Loucy (cell line): Measurements from ENCODE around the gene CDH2.

ENCODE experiments used
- H2AFZ ChIP-seq: fragments of 200-600 bp; sonication (generic); 2 replicates; pipeline ENCODE4 v1.6.0; 2016; ENCODE audit warnings: antibody characterized with exemption, mild to moderate bottlenecking, low read length, moderate library complexity
- H3F3A ChIP-seq: fragments of 200-600 bp; 2 replicates; pipeline ENCODE4 v1.6.0; 2016; ENCODE audit warnings: antibody characterized with exemption, low read depth, mild to moderate bottlenecking
- H3K27me3 ChIP-seq: fragments of 200-600 bp; sonication (generic); 2 replicates; pipeline ENCODE4 v1.6.1; 2014; ENCODE audit warnings: low read length, mild to moderate bottlenecking; ENCODE audit not compliant: insufficient read depth, poor library complexity, severe bottlenecking
- H3K36me3 ChIP-seq: fragments of 200-600 bp; sonication (generic); 2 replicates; pipeline ENCODE4 v1.6.1; 2016; ENCODE audit warnings: low read length; ENCODE audit not compliant: insufficient read depth
- H3K4me1 ChIP-seq: fragments of 200-600 bp; sonication (generic); 2 replicates; pipeline ENCODE4 v1.5.1; 2014; ENCODE audit warnings: low read length, mild to moderate bottlenecking; ENCODE audit not compliant: insufficient read depth, poor library complexity, severe bottlenecking
- H3K4me2 ChIP-seq: fragments of 200-600 bp; sonication (generic); 2 replicates; pipeline ENCODE4 v1.6.0; 2014; ENCODE audit warnings: antibody characterized with exemption, low read length, low read depth, mild to moderate bottlenecking; ENCODE audit not compliant: poor library complexity, severe bottlenecking
- H3K4me3 ChIP-seq: fragments of 200-600 bp; sonication (generic); 2 replicates; pipeline ENCODE4 v1.5.1; 2014; ENCODE audit warnings: low read length, mild to moderate bottlenecking, mixed read lengths; ENCODE audit not compliant: poor library complexity, severe bottlenecking
- H3K79me2 ChIP-seq: fragments of 200-600 bp; sonication (generic); 2 replicates; pipeline ENCODE4 v1.6.1; 2014; ENCODE audit warnings: low read length; ENCODE audit not compliant: insufficient read depth
- H3K9ac ChIP-seq: fragments of 200-600 bp; sonication (generic); 2 replicates; pipeline ENCODE4 v1.6.0; 2014; ENCODE audit warnings: mild to moderate bottlenecking, low read depth, low read length, moderate library complexity; ENCODE audit not compliant: poor library complexity, severe bottlenecking
- H3K9me2 ChIP-seq: fragments of 200-600 bp; sonication (generic); replicated peaks from 2 replicates; pipeline ENCODE4 v1.6.1; 2016; ENCODE audit warnings: low read depth, low read length, mixed read lengths
- H3K9me3 ChIP-seq: fragments of 200-600 bp; sonication (generic); 2 replicates; pipeline ENCODE4 v1.6.1; 2014; ENCODE audit warnings: mild to moderate bottlenecking, antibody characterized with exemption, low read length, low read depth; ENCODE audit not compliant: insufficient read depth
- H4K20me1 ChIP-seq: fragments of 200-600 bp; sonication (generic); 2 replicates; pipeline ENCODE4 v1.6.0; 2014; ENCODE audit warnings: antibody characterized with exemption, low read length, mild to moderate bottlenecking; ENCODE audit not compliant: insufficient read depth, poor library complexity, severe bottlenecking
- EZH2phosphoT487 ChIP-seq: fragments of 200-600 bp; IDR thresholded peaks from 2 replicates; pipeline ENCODE4 v1.6.1; 2018; ENCODE audit warnings: antibody characterized with exemption, mild to moderate bottlenecking, moderate library complexity, borderline replicate concordance
- TF ChIP-seq, protein P1 (sequence below): fragments of 200-600 bp; sonication (generic); conservative IDR thresholded peaks from 2 replicates; pipeline ENCODE4 v1.5.1; 2014; ENCODE audit warnings: mild to moderate bottlenecking, antibody characterized with exemption, low read length

CDH2 gene

DNA sequence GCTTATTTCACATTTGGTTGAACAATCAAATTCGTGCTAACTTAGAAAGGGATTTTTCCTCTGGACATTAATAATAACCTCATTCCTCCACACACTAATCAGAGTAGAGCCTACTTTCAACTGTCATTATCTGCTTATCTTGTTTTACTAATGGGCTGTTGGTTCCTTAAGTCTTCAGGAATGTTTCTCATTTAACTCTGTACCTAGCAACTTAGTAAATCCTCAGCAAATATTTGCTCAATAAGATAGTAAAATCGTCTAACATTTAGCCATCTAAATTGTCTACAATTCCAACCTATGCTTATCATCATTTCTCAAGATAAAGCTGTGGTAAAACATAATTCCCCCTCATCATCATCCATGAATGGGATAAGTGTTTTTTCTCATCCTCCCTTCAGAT is 98.1 kb downstream of the CDH2 start:
- no peaks in the 10 kb centered on the region for H3K27me3 ChIP-seq
- no peaks in the 10 kb centered on the region for H3F3A ChIP-seq
- H3K9ac ChIP-seq = no peak overlapping the region
- no peak overlapping the region for H3K4me2 ChIP-seq
- TF ChIP-seq, protein P1, sequence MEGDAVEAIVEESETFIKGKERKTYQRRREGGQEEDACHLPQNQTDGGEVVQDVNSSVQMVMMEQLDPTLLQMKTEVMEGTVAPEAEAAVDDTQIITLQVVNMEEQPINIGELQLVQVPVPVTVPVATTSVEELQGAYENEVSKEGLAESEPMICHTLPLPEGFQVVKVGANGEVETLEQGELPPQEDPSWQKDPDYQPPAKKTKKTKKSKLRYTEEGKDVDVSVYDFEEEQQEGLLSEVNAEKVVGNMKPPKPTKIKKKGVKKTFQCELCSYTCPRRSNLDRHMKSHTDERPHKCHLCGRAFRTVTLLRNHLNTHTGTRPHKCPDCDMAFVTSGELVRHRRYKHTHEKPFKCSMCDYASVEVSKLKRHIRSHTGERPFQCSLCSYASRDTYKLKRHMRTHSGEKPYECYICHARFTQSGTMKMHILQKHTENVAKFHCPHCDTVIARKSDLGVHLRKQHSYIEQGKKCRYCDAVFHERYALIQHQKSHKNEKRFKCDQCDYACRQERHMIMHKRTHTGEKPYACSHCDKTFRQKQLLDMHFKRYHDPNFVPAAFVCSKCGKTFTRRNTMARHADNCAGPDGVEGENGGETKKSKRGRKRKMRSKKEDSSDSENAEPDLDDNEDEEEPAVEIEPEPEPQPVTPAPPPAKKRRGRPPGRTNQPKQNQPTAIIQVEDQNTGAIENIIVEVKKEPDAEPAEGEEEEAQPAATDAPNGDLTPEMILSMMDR = no peak
- no peaks in the 10 kb centered on the region for H3K9me3 ChIP-seq
- no peak overlapping the region for H2AFZ ChIP-seq
- H3K9me2 ChIP-seq = no peaks in the 10 kb centered on the region
- H3K79me2 ChIP-seq = peaks cover 5% of the 10 kb centered on the region; the same call in 1 of the 2 replicates
- no peak overlapping the region for H3K4me3 ChIP-seq
- no peaks in the 10 kb centered on the region for H4K20me1 ChIP-seq
- H3K36me3 ChIP-seq = no peaks in the 10 kb centered on the region
- H3K4me1 ChIP-seq = peaks cover 14% of the 10 kb centered on the region

DNA sequence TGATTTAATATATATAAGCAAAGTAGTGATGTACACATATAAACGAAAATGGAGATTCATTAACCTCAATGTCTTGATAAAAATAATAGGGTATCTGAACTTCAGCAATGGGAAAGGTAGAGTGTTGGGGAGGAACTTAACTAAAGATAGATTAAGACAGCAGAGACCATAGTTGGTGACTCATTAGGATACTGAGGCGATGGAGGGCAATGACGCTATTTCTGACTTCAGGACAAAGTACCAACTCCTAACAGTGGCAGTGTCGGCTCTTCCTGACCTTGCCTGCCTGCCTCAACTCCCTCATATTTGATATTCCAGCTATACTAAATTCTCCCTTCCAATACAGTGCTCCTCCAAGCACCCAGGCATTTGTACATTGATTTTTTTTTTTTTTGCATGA is 98.6 kb downstream of the CDH2 start:
- no peaks in the 10 kb centered on the region for H3F3A ChIP-seq
- no peaks in the 10 kb centered on the region for H3K9me2 ChIP-seq
- peaks cover 14% of the 10 kb centered on the region for H3K4me1 ChIP-seq
- H3K9ac ChIP-seq = no peak overlapping the region
- peaks cover 5% of the 10 kb centered on the region; the same call in 1 of the 2 replicates for H3K79me2 ChIP-seq
- no peak overlapping the region for H3K4me3 ChIP-seq
- H3K36me3 ChIP-seq = no peaks in the 10 kb centered on the region
- no peaks in the 10 kb centered on the region for H4K20me1 ChIP-seq
- H3K9me3 ChIP-seq = no peaks in the 10 kb centered on the region
- H3K27me3 ChIP-seq = no peaks in the 10 kb centered on the region
- no peak overlapping the region for H2AFZ ChIP-seq
- H3K4me2 ChIP-seq = no peak overlapping the region
- TF ChIP-seq EZH2phosphoT487 = no peak
- TF ChIP-seq, protein P1 = no peak

DNA sequence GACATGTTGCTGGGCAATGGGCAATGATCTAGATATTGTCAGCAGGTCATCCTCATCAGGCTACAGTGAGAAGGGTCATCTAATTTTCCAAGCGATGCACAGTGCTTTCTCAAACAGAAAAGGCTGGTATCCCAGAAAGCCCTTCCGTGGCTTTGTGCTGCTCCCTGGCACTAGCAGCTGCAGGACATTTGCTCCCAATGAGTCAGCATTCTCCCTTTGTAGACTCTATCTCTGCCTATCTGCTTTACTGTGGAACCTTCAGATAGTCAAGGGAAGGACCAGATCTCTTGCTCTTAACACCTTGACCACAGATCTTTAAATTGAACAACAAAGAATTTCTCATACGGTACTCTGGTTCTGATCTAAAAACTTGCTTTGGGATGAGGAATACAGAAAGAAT is 101.4 kb downstream of the CDH2 start:
- Histone ChIP-seq H3K9ac (no peak overlapping the region), H3K36me3 (no peaks in the 10 kb centered on the region), H2AFZ (no peak overlapping the region), H3K4me2 (no peak overlapping the region), H3K4me3 (no peak overlapping the region), H3F3A (no peaks in the 10 kb centered on the region), H3K27me3 (no peaks in the 10 kb centered on the region), H3K4me1 (peaks cover 17% of the 10 kb centered on the region), H3K9me2 (no peaks in the 10 kb centered on the region), H4K20me1 (no peaks in the 10 kb centered on the region), H3K79me2 (peaks cover 5% of the 10 kb centered on the region; the same call in 1 of the 2 replicates), H3K9me3 (no peaks in the 10 kb centered on the region)
- TF ChIP-seq, protein P1 = no peak
- no peak for TF ChIP-seq EZH2phosphoT487
